ENCODE results near the gene TRIM52.
"Not testable (repeated sequence)": the region's sequence is repeated elsewhere in the genome, so short reads cannot be mapped to it uniquely, and the experiment has no call there.

Gene TRIM52

DNA sequence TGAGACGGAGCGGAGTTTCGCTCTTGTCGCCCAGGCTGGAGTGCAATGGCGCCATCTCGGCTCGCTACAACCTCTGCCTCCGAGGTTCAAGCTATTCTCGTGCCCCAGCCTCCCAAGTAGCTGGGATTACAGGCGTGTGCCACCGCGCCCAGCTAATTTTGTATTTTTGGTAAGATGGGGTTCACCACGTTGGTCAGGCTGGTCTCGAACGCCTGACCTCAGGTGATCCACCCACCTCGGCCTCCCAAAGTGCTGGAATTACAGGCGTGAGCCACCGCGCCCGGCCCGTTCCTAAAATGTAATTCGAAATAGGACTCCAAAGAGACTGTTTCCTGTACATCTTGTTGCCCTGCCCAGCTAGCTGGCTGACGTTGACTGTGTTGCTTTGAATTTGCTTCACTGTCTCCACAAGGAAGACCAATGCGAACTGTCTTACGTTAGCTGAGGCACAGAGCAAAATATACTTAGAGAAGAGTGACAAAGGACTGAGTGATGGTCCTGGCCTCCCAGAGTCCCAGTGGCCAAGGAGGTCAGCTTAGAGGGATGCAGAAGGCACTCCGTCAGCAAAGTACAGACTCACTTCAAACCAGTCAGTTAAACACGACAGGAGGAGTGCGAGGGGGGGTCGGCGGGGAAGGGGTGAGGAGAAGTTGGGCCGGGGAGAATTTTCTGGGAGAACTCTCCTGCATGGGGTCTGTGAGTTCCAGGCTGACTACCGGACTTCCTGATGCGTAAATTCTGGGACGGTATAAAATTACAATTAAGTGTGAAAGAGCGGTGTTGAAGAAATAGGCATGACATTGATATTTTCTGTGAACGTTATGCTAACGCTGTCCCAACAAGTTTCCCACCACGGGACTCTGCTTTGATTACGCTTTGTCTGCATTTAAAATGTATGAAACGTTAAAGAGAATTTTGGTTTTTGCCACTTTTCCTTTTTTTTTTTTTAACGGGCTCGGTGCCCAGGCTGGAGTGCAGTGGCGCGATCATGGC is 44.6 kb downstream of the TRIM52 start:
- peak overlapping the region; percentile 39 for H3K4me3 ChIP-seq (ENCODE audit: low read depth, low read length)
- TF ChIP-seq CTCF (IDR thresholded peaks at IDR 0.05; ENCODE audit: low read depth, low read length), result no peak

- H3K4me3 ChIP-seq (ENCODE audit: low read depth, low read length), result not testable (repeated sequence)
These were observed 46.7 kb downstream of the TRIM52 start for GRCh38 chr5:181214249-181214648.

DNA sequence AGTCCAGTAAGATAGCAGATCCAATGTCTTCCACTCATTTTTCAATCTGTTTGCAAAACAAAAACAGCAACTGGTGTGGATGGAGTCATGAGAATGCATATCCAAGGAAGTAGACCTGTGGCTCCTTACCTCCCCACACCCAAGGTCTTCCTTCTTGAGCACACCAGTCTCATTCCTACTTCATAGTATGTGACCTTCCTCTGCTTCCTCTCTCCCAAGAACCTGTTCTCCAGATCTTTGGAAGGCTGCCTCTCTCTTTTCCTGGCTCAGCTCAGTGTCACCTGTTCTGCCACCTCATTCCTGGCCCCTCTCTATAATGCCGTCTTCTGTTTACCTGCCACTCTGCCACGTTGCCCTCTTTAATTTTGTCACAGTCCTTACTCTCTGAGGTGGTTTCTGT is 48.0 kb downstream of the TRIM52 start:
- no peak for TF ChIP-seq CTCF (IDR thresholded peaks at IDR 0.05; ENCODE audit: low read depth, low read length)
- H3K4me3 ChIP-seq (ENCODE audit: low read depth, low read length), result no peak overlapping the region

- TF ChIP-seq CTCF (IDR thresholded peaks at IDR 0.05; ENCODE audit: low read depth, low read length), result no peak
- no peak overlapping the region for H3K4me3 ChIP-seq (ENCODE audit: low read depth, low read length)
These were observed 48.9 kb downstream of the TRIM52 start for GRCh38 chr5:181212080-181212479.

GRCh38 chr5:181211208-181211607 is 49.7 kb downstream of the TRIM52 start:
- no peak for TF ChIP-seq CTCF (IDR thresholded peaks at IDR 0.05; ENCODE audit: low read depth, low read length)

DNA sequence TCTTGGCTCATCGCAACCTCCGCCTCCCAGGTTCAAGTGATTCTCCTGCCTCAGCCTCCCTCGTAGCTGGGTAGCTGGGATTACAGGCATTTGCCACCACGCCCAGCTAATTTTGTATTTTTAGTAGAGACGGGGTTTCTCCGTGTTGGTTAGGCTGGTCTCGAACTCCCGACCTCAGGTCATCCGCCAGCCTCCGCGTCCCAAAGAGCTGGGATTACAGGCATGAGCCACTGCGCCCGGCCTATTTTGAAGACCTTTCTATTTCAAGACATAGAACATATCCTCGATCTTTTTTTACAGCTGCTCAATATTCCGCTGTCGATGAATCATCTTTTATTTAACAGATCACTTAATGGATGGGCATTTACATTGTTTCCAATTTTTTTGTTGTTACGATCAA is 50.2 kb downstream of the TRIM52 start:
- not testable (repeated sequence) for H3K4me3 ChIP-seq (ENCODE audit: low read depth, low read length)

More at GRCh38 chr5:181211208-181211607, 49.7 kb downstream of the TRIM52 start:
- no peak overlapping the region for H3K4me3 ChIP-seq (ENCODE audit: low read depth, low read length)

- H3K4me3 ChIP-seq (ENCODE audit: low read depth, low read length), result not testable (repeated sequence)
These were observed 50.8 kb downstream of the TRIM52 start for GRCh38 chr5:181210148-181210547.

DNA sequence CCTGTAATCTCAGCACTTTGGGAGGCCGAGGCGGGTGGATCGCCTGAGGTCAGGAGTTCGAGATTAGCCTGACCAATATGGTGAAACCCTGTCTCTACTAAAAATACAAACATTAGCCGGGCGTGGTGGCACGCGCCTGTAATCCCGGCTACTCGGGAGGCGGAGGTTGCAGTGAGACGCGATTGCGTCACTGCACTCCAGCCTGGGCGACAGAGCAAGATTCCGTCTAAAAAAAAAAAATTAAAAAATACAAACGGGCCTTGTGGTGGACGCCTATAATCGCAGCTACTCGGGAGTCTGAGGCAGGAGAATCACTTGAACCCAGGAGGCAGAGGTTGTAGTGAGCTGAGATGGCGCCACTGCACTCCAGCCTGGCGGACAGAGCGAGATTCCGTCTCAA is 51.9 kb downstream of the TRIM52 start:
- H3K4me3 ChIP-seq (ENCODE audit: low read depth, low read length), result not testable (repeated sequence)

DNA sequence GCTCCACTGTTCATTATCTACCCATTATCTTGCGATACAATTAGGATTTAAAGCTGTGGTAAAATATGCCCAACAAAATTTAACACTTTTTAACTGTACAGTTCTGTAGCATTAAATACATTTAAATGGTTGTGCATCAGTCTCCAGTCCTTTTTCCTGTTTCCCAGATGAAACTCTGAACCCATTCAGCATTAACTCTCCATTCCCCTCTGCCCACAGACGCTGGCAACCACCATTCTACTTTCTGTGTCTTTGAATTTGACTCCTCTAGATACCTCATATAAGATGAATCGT is 53.0 kb downstream of the TRIM52 start:
- no peak for TF ChIP-seq CTCF (IDR thresholded peaks at IDR 0.05; ENCODE audit: low read depth, low read length)

More for the DNA sequence above, 53.0 kb downstream of the TRIM52 start:
- H3K4me3 ChIP-seq (ENCODE audit: low read depth, low read length), result no peak overlapping the region
